Stomach (tissue), 9 donors: ENCODE data around the gene NYAP2. TPM values are rescaled to one million over a fixed set of nuclear protein-coding genes. Genes with fewer than 3 reads are reported as not detected.

Experiments used
- DNase-seq, 2 donors: peaks; one replicate each; pipeline versions ENCODE4 v3.0.0 to v3.0.0-alpha.2; 2013 to 2019
- H3K27ac ChIP-seq, 5 donors: fragments of 200-600 bp in 4 of 5; sonication (generic) in 4 of 5; one replicate each; pipeline ENCODE4 v1.5.1; 2013 to 2019; ENCODE audit warnings: mild to moderate bottlenecking in 1 of 5, moderate library complexity in 1 of 5
- H3K27me3 ChIP-seq, 3 donors: fragments of 200-600 bp; sonication (generic); one replicate each; pipeline ENCODE4 v1.5.1; 2017 to 2019; ENCODE audit warnings: mixed run types in 1 of 3
- H3K36me3 ChIP-seq, 4 donors: fragments of 200-600 bp; sonication (generic); 1 replicate in 3 of 4; 2 replicates in 1 of 4; pipeline ENCODE4 v1.5.1; 2016 to 2019
- H3K4me1 ChIP-seq, 4 donors: fragments of 200-600 bp; sonication (generic); one replicate each; pipeline ENCODE4 v1.5.1; 2016 to 2019
- H3K4me3 ChIP-seq, 4 donors: fragments of 200-600 bp; sonication (generic) in 3 of 4; one replicate each; pipeline ENCODE4 v1.5.1; 2016 to 2019; ENCODE audit warnings: mild to moderate bottlenecking in 1 of 4
- H3K9me3 ChIP-seq, 4 donors: fragments of 200-600 bp; sonication (generic); one replicate each; pipeline ENCODE4 v1.5.1; 2016 to 2019
- EP300 ChIP-seq: sonication (generic); formaldehyde crosslinking; IDR thresholded peaks from one replicate; pipeline ENCODE4 v1.6.1; 2017; ENCODE audit warnings: antibody characterized with exemption
- POLR2A ChIP-seq, 4 donors: fragments of 450-650 bp; IDR thresholded peaks; one replicate each; pipeline ENCODE4 v1.6.1; 2016; ENCODE audit warnings: antibody characterized with exemption in 4 of 4, control low read depth in 2 of 4, mild to moderate bottlenecking in 1 of 4, moderate library complexity in 1 of 4
- POLR2AphosphoS5 ChIP-seq, 3 donors: sonication (generic); formaldehyde crosslinking; IDR thresholded peaks; one replicate each; pipeline ENCODE4 v1.6.1; 2016; ENCODE audit warnings: antibody characterized with exemption in 3 of 3
- WGBS, 5 donors: extraction: QIAGEN DNeasy Blood & Tissue Kit in 3 of 5; methylation state at CpG; one replicate each; pipeline versions ENCODE4 v1.1.5 to v1.1.7; 2013 to 2018; 5-methylcytosine and 5-hydroxymethylcytosine counted together
- intact Hi-C: fragments of 100-400 bp; cut with DNase I; formaldehyde crosslinking; loops from one replicate; pipeline ENCODE4 v1.15.1; 2023; ENCODE audit warnings: low total_unique reads
- polyA plus RNA-seq, 3 donors: library from polyadenylated mRNA; stranded (reverse); fragments of 200-250 nt; gene quantifications; one replicate each; pipeline ENCODE4 v1.2.3, GENCODE V29; 2013
- total RNA-seq, 5 donors: library from RNA; depleted of rRNA; stranded (reverse); fragments of >200 nt; gene quantifications; one replicate each; pipeline versions ENCODE4 v1.1.0 to v1.2.3, GENCODE V29; 2014 to 2016
- TF ChIP-seq, protein P1 (sequence below), 7 experiments: fragments of 450-650 bp in 4 of 7; fragments of 200-600 bp in 3 of 7; sonication (generic) in 3 of 7; IDR thresholded peaks; one replicate each; pipeline ENCODE4 v1.5.1; 2016 to 2019; ENCODE audit warnings: antibody characterized with exemption in 7 of 7, control low read depth in 2 of 7, mild to moderate bottlenecking in 1 of 7
- donor health status: healthy with polysubstance abuse.
- donor health status: Bipolar disorder and iron deficiency.
- donor health status: healthy.

The NYAP2 gene
- total and polyA plus RNA-seq, 8 donors = under 0.01 to 0.18 (median 0.03) TPM; not detected in 5

DNA sequence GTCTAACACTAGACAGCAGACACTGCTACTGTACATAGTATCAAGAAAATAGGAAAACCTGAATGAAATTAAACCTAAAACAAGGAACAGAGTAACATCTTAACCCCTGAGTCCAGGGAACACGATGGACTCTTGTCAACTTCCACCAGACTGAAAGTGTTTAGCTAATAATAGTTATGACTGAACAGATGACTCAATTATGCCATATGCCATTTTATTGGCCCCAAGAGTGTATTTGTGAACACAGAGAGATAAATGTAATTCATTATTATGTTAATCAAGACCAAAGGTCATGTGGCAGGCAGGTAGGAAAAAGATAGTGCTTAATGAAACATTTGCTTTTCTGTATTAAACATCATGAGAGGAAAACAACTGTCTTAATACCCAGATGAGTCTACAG, 58.0 kb downstream of the NYAP2 start:
- intact Hi-C loops = no loop called here
- TF ChIP-seq POLR2A (IDR thresholded peaks at IDR 0.05) = no peak
- TF ChIP-seq POLR2AphosphoS5 (IDR thresholded peaks at IDR 0.05) = peak in 1 of 3 donors; percentile 9
- Histone ChIP-seq H3K36me3 (no peaks in the 10 kb centered on the region), H3K4me3 (no peak overlapping the region), H3K27me3 (no peaks in the 10 kb centered on the region), H3K27ac (no peak overlapping the region), H3K4me1 (peaks cover 0 to 6% (median 0%) of the 10 kb centered on the region in 4 donors), H3K9me3 (no peaks in the 10 kb centered on the region)
- peak in 1 of 2 donors; percentile 39 for DNase-seq
- WGBS, 5 donors = 14 to 24% (median 16%) methylated on average over 1 of the region's 1 CpG

DNA sequence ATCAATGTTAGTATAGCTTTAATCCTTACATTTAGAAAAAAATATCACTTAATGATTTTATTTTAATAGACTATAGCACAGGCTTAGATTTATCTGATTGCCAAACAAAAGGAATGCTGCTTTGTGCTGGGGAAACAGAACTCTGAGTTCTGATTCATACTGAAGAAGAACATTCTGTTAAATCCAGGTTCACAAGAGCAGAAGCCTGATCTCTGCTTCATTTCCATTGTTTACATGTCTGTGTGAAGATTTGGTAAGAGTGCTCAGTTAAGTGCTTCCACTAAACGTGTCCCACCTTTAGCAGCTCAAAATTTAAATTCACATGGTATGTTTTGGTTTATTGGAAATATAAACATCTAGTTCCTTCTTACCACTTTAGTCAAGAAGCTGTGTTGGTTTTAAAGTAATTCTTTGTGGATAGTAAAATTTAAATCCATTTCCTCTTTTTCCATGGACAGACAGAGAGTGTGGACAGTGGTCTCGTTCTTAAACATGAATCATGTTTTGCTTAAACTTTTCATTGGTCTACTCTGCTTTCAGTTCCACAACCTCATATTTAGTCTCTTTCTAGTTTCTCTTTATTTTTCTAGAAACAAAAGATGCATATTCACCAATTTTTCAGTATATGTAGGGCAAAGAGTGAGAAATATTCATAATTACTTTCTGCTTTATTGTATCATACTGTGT, 59.1 kb downstream of the NYAP2 start:
- 27 to 46% (median 42%) methylated on average over 2 of the region's 2 CpGs for WGBS, 5 donors
- Histone ChIP-seq H3K9me3 (no peaks in the 10 kb centered on the region), H3K4me1 (peaks cover 0 to 6% (median 0%) of the 10 kb centered on the region in 4 donors), H3K4me3 (no peak overlapping the region), H3K27ac (no peak overlapping the region), H3K27me3 (no peaks in the 10 kb centered on the region), H3K36me3 (no peaks in the 10 kb centered on the region)
- intact Hi-C loops = no loop called here
- DNase-seq = no peak
- TF ChIP-seq, protein P1, sequence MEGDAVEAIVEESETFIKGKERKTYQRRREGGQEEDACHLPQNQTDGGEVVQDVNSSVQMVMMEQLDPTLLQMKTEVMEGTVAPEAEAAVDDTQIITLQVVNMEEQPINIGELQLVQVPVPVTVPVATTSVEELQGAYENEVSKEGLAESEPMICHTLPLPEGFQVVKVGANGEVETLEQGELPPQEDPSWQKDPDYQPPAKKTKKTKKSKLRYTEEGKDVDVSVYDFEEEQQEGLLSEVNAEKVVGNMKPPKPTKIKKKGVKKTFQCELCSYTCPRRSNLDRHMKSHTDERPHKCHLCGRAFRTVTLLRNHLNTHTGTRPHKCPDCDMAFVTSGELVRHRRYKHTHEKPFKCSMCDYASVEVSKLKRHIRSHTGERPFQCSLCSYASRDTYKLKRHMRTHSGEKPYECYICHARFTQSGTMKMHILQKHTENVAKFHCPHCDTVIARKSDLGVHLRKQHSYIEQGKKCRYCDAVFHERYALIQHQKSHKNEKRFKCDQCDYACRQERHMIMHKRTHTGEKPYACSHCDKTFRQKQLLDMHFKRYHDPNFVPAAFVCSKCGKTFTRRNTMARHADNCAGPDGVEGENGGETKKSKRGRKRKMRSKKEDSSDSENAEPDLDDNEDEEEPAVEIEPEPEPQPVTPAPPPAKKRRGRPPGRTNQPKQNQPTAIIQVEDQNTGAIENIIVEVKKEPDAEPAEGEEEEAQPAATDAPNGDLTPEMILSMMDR (IDR thresholded peaks at IDR 0.05) = no peak
- TF ChIP-seq EP300 (no peak), POLR2AphosphoS5 (IDR thresholded peaks at IDR 0.05) (no peak), POLR2A (IDR thresholded peaks at IDR 0.05) (no peak)

DNA sequence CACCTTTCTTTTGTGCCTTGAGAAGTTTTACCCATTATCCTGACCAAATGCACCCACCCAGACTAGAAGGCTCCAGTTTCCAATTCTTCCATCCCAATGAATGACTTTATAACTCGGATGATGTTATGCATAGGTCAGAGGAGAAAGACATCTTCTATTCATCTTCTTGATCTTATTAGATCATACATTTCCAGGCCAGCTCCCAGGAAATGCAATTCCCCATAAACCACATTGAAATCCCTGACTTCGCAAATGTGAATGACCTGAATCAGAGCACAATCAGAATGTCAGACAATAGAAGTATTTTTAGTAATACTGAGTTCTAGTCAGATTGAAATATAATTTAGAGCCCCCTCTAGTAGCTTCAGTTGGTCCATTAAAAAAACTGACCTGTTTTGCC, 62.9 kb downstream of the NYAP2 start:
- H3K36me3 ChIP-seq = no peaks in the 10 kb centered on the region
- TF ChIP-seq POLR2AphosphoS5 (IDR thresholded peaks at IDR 0.05) (no peak), POLR2A (IDR thresholded peaks at IDR 0.05) (no peak), EP300 (no peak)
- TF ChIP-seq, protein P1 (IDR thresholded peaks at IDR 0.05) = no peak

DNA sequence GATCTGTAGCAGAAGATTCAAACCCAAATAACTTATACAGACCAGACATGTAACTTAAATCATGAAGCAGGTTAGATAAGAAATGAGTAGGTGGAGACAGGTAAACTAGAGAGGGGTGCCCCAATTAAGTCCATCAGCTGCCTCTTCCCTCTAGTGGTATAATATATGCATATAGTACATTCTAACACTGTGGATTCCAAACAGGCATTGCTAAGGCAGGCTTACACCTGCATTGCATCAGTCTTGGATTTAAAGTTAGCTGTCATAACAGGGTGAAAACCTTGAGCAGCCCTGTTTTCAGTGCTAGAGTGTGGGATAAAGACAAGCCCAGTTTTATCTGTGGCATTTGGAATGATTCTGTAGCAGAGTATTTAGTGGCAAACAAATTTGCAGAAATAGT, 63.4 kb downstream of the NYAP2 start:
- no peak overlapping the region for H3K4me3 ChIP-seq
- no peaks in the 10 kb centered on the region for H3K27me3 ChIP-seq
- H3K27ac ChIP-seq = no peak overlapping the region
- TF ChIP-seq POLR2A (IDR thresholded peaks at IDR 0.05) (no peak), POLR2AphosphoS5 (IDR thresholded peaks at IDR 0.05) (no peak), EP300 (no peak)
- TF ChIP-seq, protein P1 (IDR thresholded peaks at IDR 0.05) = no peak
- peaks cover 0 to 13% (median 5%) of the 10 kb centered on the region in 4 donors for H3K4me1 ChIP-seq
- DNase-seq = no peak
- no peaks in the 10 kb centered on the region for H3K36me3 ChIP-seq
- no peaks in the 10 kb centered on the region for H3K9me3 ChIP-seq
- intact Hi-C loops = no loop called here

More for the DNA sequence above, 62.9 kb downstream of the NYAP2 start:
- no peak for DNase-seq
- peaks cover 0 to 13% (median 5%) of the 10 kb centered on the region in 4 donors for H3K4me1 ChIP-seq
- no peak overlapping the region for H3K4me3 ChIP-seq
- H3K9me3 ChIP-seq = no peaks in the 10 kb centered on the region
- H3K27ac ChIP-seq = no peak overlapping the region
- WGBS, 5 donors = 86 to 97% (median 92%) methylated on average over 2 of the region's 2 CpGs
- intact Hi-C loops = no loop called here
- no peaks in the 10 kb centered on the region for H3K27me3 ChIP-seq

DNA sequence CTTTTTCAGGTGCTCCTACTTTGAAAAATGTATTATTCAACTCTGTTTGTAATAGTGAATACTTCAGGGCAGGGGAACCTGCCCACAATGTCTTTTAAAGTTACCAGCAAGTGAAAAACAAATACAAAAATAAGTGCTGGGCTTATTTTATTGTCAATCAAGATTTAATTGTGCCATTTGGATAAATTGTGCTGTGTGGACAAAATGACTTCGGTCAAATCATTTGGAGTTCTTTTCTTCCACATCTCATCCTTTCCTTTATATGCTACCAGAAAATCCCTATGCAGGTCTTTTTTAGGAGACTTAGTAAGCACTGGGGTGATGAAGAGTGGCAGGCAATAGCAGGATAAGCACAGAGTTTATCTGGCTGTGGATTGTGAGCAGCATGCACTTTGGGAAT, 63.9 kb downstream of the NYAP2 start:
- no peaks in the 10 kb centered on the region for H3K36me3 ChIP-seq
- no peak overlapping the region for H3K27ac ChIP-seq
- no peak for TF ChIP-seq POLR2A (IDR thresholded peaks at IDR 0.05)
- DNase-seq = no peak
- no peaks in the 10 kb centered on the region for H3K9me3 ChIP-seq
- no peak overlapping the region for H3K4me3 ChIP-seq
- WGBS, 5 donors = 91 to 97% (median 92%) methylated on average over 1 of the region's 1 CpG
- H3K4me1 ChIP-seq = peaks cover 0 to 11% (median 5%) of the 10 kb centered on the region in 4 donors
- intact Hi-C loops = no loop called here
- H3K27me3 ChIP-seq = no peaks in the 10 kb centered on the region
